Sigmoid colon (tissue), 4 donors: Measurements from ENCODE around the gene PTGDS.

ENCODE experiments used
- CTCF ChIP-seq, 4 experiments: fragments of 450-650 bp in 3 of 4; fragments of 200-600 bp in 1 of 4; IDR thresholded peaks; one replicate each; pipeline ENCODE4 v1.5.1; 2016 to 2019; ENCODE audit warnings: antibody characterized with exemption in 4 of 4, mild to moderate bottlenecking in 3 of 4, moderate library complexity in 2 of 4
- EP300 ChIP-seq, 4 donors: sonication (generic); formaldehyde crosslinking; IDR thresholded peaks; one replicate each; pipeline ENCODE4 v1.6.1; 2017; ENCODE audit warnings: antibody characterized with exemption in 4 of 4

DNA sequence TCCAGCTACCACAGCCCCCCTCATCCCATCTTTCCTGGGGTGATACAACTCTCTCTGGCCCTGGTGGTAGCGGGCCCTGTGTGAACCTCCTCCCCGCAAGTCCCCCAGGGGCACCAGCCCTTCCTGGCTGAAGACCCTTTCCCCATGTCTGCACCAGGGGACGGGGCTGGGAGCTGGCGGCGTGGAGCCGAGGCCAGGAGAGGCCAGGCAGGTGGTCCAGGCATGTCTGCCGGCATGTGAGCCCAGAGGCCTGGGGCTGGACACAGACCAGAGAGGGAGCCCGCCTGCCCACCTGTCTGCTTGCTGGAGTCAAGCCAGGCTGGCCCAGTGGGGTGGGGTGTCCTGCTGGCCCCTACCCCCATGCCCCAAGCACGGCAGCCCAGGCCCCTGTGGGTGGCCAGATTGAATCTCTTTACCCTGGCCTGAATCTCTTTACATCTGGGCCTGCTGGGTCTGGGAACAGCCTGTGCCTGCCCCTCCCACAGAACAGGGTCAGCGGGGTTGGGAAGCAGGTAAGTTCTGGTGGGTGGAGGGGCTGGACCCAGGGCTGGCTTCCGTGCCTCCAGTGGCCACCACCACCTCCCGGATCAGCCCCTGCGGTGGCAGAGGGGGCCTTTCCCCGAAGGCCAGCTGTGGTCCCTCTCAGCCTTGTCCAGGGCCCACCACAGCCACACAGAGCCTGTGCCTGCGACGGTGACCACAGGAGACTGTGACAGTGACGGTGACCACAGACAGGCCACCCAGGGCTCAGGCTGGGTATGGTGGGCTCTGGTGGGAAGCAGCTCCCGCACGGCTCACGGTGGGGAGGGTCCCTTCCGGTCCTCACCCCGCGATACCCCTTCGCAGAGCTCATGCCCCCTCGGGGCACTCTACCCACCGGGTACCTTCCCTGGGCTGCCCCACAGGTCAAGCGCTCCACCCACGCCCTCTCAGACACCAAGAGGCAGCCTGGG is 18.1 kb upstream of the PTGDS start:
- TF ChIP-seq CTCF (IDR thresholded peaks at IDR 0.05) (no peak), EP300 (IDR thresholded peaks at IDR 0.05) (no peak)
